Activated CD4-positive, alpha-beta memory T cell treated with anti-CD3 and anti-CD28 coated beads, Interleukin-2, amount 10 ng/mL, durations not matched to agents 7 days and 5 days (primary cell): ENCODE data around the gene KRTAP10-12. TPM values are rescaled to one million over a fixed set of nuclear protein-coding genes. Genes with fewer than 3 reads are reported as not detected.

Source experiments
- CTCF ChIA-PET: fragments of 350-600 bp; sonication (Branson Sonifier 250); formaldehyde crosslinking; loops from one replicate; lab custom pipeline; 2021; ENCODE audit warnings: antibody characterized with exemption, inconsistent platforms; lab: Charles Lee
- POLR2A ChIA-PET: fragments of 350-600 bp; sonication (Branson Sonifier 250); formaldehyde crosslinking; loops from one replicate; lab custom pipeline; 2021; ENCODE audit warnings: antibody characterized with exemption; lab: Charles Lee
- DNase-seq: peaks from one replicate; pipeline ENCODE4 v3.0.0-alpha.2; 2020
- H3K27ac Mint-ChIP-seq: one replicate; pipeline ENCODE4 v1.8.0; 2021; ENCODE audit warnings: mild to moderate bottlenecking, mixed read lengths
- H3K27me3 Mint-ChIP-seq: one replicate; pipeline ENCODE4 v1.8.0; 2021; ENCODE audit warnings: mixed read lengths
- H3K36me3 Mint-ChIP-seq: one replicate; pipeline ENCODE4 v1.8.0; 2021; ENCODE audit warnings: low read depth, mixed read lengths
- H3K4me1 Mint-ChIP-seq: one replicate; pipeline ENCODE4 v1.8.0; 2021; ENCODE audit warnings: mixed read lengths
- H3K4me3 Mint-ChIP-seq: one replicate; pipeline ENCODE4 v1.8.0; 2021; ENCODE audit warnings: mild to moderate bottlenecking, mixed read lengths
- H3K9me3 Mint-ChIP-seq: one replicate; pipeline ENCODE4 v1.8.0; 2021; ENCODE audit warnings: mixed read lengths
- total RNA-seq, 2 experiments: library from RNA; stranded (reverse); gene quantifications; one replicate each; pipeline ENCODE4 v1.2.3, GENCODE V29; 2021

Gene KRTAP10-12
- total RNA-seq, 2 experiments from 2014 or later = not detected

DNA sequence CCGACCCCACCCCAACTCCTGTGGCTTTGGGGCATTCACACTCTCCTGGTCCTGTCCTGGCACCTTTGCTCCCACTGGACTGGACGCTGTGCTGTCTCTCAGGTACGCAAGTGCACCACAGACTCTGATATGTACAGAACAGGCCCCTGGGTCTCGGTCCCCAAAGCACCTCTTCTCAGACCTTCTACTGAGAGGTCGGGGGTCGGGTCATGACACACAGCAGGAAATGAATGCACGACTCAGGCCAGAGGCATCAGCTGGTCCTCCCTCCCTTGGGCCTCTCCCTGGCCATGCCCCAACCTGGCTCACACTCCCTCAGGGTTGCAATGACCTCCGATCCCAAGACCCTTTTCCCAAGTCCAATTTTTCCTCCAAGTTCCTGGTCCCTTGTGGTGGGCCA lies 1.8 kb upstream of the KRTAP10-12 start:
- DNase-seq = no peak
- Mint-ChIP-seq H3K27ac (no peak overlapping the region), H3K4me3 (no peak overlapping the region), H3K9me3 (peaks cover 7% of the 10 kb centered on the region), H3K4me1 (peaks cover 2% of the 10 kb centered on the region), H3K27me3 (peaks cover 66% of the 10 kb centered on the region), H3K36me3 (peaks cover 4% of the 10 kb centered on the region)
- ChIA-PET POLR2A (no interaction called here), CTCF (no interaction called here)

DNA sequence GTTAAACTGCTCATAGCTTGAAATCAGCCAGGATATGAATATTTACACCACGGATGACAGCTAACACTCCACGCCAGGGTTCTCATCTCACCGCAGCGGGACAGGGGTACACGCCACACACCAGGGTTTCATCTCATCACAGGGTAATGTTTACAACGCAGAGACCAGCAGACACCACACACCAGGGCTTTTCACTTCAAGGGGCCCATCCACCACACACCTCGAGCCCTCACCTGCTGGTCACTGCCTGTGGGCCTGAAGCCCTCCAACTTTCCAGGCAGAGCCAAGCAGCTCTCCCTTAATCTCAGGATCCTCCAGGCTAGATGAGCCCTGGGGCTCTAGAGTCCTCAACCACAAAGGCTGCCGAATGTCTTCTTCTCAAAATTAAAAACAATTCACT lies 1.3 kb upstream of the KRTAP10-12 start:
- CTCF ChIA-PET = no interaction called here
- peaks cover 64% of the 10 kb centered on the region for H3K27me3 Mint-ChIP-seq

DNA sequence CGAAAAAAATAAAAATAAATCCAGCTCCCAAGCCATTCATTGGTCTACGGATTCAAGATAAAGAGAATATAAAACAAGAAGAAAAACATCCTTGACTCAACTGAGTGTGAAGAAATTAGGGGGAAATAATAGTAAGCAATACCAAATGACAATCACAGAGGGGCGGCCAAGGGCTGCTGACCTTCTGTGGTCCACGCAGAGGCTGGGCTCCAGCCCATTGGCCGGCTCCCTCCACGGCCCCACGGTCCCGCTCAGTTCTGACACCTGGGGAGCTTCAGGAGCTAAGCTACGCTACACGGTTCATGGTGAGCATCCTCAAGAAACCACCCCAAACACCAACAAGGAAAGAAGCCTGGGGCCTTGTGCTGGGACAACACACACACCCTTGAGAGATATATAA lies 400 bp upstream of the KRTAP10-12 start:
- CTCF ChIA-PET = no interaction called here
- H3K9me3 Mint-ChIP-seq = peaks cover 7% of the 10 kb centered on the region

More for the DNA sequence above, 1.3 kb upstream of the KRTAP10-12 start:
- Mint-ChIP-seq H3K4me3 (no peak overlapping the region), H3K9me3 (peaks cover 7% of the 10 kb centered on the region), H3K36me3 (peaks cover 4% of the 10 kb centered on the region), H3K27ac (no peak overlapping the region), H3K4me1 (peaks cover 2% of the 10 kb centered on the region)
- no peak for DNase-seq
- POLR2A ChIA-PET = no interaction called here

DNA sequence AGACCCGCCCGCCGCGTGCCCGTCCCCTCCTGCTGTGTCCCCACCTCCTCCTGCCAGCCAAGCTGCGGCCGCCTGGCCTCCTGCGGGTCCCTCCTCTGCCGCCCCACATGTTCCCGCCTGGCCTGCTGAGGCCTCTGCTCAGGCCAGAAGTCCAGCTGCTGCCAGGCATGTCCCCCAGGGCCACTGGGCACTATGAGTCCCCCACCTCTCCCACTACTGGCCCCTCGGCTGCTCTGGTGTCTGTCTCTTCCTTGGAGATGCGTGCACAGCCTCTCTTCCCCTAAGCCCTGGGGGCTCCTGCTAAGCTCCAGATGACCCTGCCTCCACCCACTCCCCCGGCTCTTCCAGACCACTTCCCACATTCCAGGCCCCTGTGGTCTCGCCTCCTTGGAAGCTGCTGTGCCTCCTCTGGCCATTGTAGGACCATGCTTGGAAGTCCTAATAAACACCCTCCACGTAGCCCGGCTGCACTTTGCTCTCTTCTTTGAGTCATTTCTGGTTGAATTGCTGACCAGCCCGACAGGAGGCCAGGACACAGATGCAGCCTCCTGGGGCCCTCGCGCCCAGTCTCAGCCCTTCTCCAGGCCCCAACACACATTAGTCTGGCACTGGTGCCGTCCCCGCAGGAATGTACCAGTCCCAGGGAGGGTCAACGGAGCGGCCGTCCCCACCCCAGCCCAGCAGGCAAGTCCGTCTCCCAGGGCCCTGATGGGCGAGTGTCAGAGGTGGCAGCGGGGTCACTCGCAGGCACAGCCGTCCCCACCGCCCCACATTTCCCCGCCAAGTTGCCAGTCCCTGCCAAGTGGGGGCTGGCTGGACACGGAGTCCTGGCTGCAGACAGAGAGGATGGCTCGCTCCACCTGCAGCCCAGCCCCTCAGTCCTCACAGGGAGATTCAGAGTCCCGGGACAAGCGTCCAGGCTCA lies 1.1 kb downstream of the KRTAP10-12 start:
- peaks cover 4% of the 10 kb centered on the region for H3K9me3 Mint-ChIP-seq
- ChIA-PET CTCF (no interaction called here), POLR2A (interaction anchor here (1.1 kb wide), 1 partner anchor 15 kb away, joined by 3 read pairs; no protein-coding TSS in a partner anchor)
- DNase-seq = no peak
- H3K27me3 Mint-ChIP-seq = peaks cover 64% of the 10 kb centered on the region
- no peak overlapping the region for H3K4me3 Mint-ChIP-seq
- peaks cover 4% of the 10 kb centered on the region for H3K36me3 Mint-ChIP-seq
- no peak overlapping the region for H3K27ac Mint-ChIP-seq
- H3K4me1 Mint-ChIP-seq = peaks cover 2% of the 10 kb centered on the region

More for the DNA sequence above, 400 bp upstream of the KRTAP10-12 start:
- Mint-ChIP-seq H3K36me3 (peaks cover 4% of the 10 kb centered on the region), H3K27ac (no peak overlapping the region), H3K4me1 (peaks cover 2% of the 10 kb centered on the region), H3K4me3 (no peak overlapping the region), H3K27me3 (peaks cover 63% of the 10 kb centered on the region)
- POLR2A ChIA-PET = no interaction called here
- no peak for DNase-seq

DNA sequence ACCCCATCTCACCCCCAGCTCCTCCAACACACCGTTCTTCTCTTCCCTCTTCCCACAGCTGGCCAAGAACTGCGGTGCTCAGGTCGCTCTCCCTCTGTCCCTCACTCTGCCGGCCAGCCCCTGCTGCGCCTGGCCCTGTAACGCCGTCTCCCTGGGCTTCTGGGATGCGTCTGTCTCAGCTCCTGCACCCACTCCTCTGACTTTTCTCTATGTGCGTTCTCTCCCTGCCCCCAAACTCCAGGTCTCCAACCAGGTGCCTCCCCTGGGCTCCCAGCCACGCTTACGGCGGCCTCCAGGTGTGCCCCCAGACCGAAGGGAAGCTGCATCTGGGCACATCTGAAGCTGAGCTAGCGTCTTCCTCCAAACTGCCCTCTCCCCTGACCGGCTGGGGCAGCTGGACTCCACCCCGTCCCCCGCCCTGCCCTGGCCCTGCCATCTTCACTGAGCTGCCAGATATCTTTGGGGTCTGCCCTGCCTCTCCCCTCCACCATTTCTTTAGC lies 2.6 kb downstream of the KRTAP10-12 start:
- H3K36me3 Mint-ChIP-seq = no peaks in the 10 kb centered on the region
- ChIA-PET POLR2A (interaction anchor here (1.1 kb wide), 1 partner anchor 14 kb away, joined by 3 read pairs; no protein-coding TSS in a partner anchor), CTCF (no interaction called here)
- no peak for DNase-seq
- H3K27me3 Mint-ChIP-seq = peaks cover 62% of the 10 kb centered on the region
- no peaks in the 10 kb centered on the region for H3K4me1 Mint-ChIP-seq
- no peak overlapping the region for H3K27ac Mint-ChIP-seq
- no peaks in the 10 kb centered on the region for H3K9me3 Mint-ChIP-seq
- no peak overlapping the region for H3K4me3 Mint-ChIP-seq

DNA sequence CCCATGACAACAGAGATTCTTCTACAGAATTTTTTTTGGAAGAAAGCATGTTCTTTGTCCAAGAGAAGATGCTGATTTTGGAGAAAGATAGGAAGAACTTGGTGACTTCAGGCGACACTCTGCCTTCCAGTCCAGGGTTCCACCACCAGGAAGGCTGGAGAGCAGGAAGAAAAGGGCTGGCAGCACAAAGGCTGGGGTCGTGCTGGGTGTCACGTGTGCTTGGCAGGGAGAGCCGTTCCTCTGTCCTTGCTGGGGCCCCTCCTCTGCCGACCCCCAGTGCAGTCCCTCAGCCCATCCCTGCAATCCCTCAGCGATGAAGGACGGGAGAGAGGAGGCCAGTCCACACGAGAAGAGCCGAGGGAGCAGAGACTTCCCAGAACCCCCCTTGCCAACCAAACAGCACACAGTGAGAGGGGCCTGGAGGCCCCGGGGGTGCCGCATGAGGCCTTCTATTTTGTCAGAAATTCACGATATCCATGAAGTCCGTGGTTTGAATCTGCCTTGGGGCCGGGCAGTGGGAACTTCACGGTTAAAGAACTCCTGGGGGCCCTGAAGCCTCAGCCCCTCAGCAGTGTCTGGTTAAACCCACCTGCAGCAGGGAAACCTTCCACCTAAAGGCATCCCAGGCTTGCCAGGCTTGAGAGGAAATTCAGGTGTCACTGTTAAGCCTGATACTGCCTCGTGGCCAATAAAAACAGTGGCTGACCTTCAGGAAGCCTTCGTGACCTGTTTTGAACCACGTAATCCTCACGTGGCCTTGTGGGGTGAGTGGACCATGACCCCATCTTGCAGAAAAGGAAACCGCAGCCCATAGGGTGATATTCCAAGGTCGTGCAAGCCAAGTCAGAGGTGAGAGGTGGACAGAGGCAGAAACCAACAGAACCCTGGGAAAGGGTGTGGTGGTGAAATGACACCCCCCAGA lies 3.4 kb downstream of the KRTAP10-12 start:
- H3K27ac Mint-ChIP-seq = no peak overlapping the region
- ChIA-PET CTCF (no interaction called here), POLR2A (no interaction called here)
- peaks cover 67% of the 10 kb centered on the region for H3K27me3 Mint-ChIP-seq
- H3K36me3 Mint-ChIP-seq = peaks cover 5% of the 10 kb centered on the region
- no peak overlapping the region for H3K4me3 Mint-ChIP-seq
- H3K4me1 Mint-ChIP-seq = no peaks in the 10 kb centered on the region
- no peak for DNase-seq
- peaks cover 2% of the 10 kb centered on the region for H3K9me3 Mint-ChIP-seq

DNA sequence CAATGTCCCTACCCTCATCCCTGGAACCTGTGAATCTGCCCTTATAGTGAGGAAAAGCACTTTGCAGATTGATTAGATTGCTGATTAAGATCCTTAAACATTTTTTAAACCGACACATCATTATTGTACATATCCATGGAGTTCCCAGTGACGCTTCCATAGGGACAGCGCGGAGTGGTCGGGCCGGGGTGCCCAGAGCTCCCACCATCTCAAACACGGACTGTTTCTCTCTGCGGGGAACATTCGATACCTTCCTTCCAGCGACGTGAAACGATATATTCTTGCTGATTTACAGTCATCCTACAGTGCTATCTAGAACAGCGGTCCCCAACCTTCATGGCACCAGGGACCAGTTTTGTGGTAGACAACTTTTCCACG lies 4.0 kb downstream of the KRTAP10-12 start:
- POLR2A ChIA-PET = no interaction called here
- CTCF ChIA-PET = no interaction called here
- no peak overlapping the region for H3K27ac Mint-ChIP-seq
- H3K27me3 Mint-ChIP-seq = peaks cover 67% of the 10 kb centered on the region
- peaks cover 10% of the 10 kb centered on the region for H3K36me3 Mint-ChIP-seq
- no peak for DNase-seq
- H3K4me1 Mint-ChIP-seq = no peaks in the 10 kb centered on the region
- H3K9me3 Mint-ChIP-seq = peaks cover 6% of the 10 kb centered on the region
- H3K4me3 Mint-ChIP-seq = no peak overlapping the region

DNA sequence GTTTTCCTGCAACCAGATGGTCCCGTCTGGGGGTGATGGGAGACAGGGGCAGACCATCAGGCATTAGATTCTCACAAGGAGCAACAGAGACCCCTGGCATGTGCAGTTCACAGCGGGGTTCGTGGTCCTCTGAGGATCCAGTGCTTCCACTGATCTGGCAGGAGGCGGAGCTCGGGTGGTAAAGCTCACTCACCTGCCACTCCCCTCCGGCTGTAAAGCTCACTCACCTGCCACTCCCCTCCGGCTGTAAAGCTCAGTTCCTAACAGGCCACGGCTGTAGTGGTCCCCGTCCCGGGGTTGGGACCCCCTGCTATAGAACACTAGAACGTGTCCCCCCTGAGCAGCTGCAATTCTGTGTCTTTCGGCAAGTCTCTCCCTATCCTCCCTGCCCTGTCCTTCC lies 4.6 kb downstream of the KRTAP10-12 start:
- Mint-ChIP-seq H3K27me3 (peaks cover 67% of the 10 kb centered on the region), H3K27ac (no peak overlapping the region), H3K4me3 (no peak overlapping the region), H3K36me3 (peaks cover 13% of the 10 kb centered on the region), H3K4me1 (no peaks in the 10 kb centered on the region), H3K9me3 (peaks cover 10% of the 10 kb centered on the region)
- DNase-seq = no peak
- POLR2A ChIA-PET = no interaction called here
- CTCF ChIA-PET = no interaction called here

DNA sequence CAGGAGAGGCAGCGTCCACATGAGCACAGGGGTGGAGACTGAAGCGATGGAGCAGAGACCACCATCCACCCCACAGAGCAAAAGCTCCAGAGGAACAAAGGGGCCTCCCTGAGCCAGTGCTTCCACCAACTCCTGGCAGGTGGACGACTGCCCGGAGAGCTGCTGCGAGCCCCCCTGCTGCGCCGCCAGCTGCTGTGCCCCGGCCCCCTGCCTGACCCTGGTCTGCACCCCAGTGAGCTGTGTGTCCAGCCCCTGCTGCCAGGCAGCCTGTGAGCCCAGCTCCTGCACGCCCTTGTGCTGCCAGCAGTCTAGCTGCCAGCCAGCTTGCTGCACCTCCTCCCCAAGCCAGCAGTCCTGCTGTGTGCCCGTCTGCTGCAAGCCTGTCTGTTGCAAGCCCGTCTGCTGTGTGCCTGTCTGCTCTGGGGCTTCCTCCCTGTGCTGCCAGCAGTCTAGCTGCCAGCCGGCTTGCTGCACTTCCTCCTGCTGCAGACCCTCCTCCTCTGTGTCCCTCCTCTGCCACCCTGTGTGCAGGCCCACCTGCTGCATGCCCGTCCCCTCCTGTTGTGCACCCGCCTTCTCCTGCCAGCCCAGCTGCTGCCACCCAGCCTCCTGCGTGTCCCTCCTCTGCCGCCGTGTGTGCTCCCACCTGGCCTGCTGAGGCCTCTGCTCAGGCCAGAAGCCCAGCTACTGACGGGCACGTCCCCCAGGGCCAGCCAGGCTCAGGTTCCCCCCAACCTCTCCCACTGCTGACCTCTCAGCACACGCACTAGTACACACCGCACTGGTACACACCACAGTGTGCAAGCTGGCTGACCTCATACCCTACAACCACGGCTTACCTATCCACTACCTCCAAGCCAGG lies 5.4 kb downstream of the KRTAP10-12 start:
- Mint-ChIP-seq H3K9me3 (peaks cover 10% of the 10 kb centered on the region), H3K4me3 (no peak overlapping the region), H3K4me1 (no peaks in the 10 kb centered on the region), H3K27me3 (peaks cover 67% of the 10 kb centered on the region), H3K27ac (no peak overlapping the region), H3K36me3 (peaks cover 13% of the 10 kb centered on the region)
- ChIA-PET CTCF (no interaction called here), POLR2A (no interaction called here)
- no peak for DNase-seq

DNA sequence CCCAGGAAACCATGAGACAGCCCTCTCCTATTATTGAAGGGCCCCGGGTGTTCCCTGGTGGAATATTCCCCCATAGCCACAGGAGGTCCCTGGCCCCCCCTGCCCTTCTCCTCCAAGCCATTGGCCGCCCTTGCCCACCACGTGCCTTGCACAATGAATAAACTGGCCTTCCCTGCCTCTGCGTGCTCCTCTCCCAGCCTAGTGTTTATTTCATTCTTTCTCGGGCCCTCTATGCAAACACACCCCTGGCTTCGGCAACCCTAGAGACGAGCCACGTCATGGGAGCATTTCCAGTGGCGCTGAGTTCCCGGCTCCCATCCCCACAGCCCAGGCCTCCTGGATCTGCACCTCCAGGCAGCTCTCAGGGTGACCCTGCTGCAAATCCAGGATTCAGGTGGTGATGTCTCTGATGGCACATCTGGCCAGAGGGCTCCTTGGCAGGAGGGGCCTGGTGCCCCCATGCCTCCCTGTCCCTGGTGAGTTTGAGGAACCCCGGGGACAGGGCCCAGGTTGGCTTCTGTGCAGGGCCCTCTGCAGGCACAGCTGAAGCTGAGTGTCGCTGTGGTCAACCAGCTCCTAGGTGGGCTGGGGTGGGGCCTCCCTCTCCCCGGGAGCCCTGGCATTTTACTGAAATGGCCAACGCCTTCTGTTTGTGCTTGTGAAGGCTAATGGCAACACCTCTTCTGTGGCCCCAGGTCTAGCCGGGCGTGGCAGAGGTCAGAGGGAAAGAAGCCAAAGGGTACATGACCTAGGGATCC lies 6.2 kb downstream of the KRTAP10-12 start:
- ChIA-PET CTCF (no interaction called here), POLR2A (no interaction called here)
- Mint-ChIP-seq H3K27me3 (peaks cover 67% of the 10 kb centered on the region), H3K4me1 (no peaks in the 10 kb centered on the region), H3K9me3 (peaks cover 10% of the 10 kb centered on the region), H3K27ac (no peak overlapping the region), H3K36me3 (peaks cover 13% of the 10 kb centered on the region), H3K4me3 (no peak overlapping the region)
- DNase-seq = no peak

DNA sequence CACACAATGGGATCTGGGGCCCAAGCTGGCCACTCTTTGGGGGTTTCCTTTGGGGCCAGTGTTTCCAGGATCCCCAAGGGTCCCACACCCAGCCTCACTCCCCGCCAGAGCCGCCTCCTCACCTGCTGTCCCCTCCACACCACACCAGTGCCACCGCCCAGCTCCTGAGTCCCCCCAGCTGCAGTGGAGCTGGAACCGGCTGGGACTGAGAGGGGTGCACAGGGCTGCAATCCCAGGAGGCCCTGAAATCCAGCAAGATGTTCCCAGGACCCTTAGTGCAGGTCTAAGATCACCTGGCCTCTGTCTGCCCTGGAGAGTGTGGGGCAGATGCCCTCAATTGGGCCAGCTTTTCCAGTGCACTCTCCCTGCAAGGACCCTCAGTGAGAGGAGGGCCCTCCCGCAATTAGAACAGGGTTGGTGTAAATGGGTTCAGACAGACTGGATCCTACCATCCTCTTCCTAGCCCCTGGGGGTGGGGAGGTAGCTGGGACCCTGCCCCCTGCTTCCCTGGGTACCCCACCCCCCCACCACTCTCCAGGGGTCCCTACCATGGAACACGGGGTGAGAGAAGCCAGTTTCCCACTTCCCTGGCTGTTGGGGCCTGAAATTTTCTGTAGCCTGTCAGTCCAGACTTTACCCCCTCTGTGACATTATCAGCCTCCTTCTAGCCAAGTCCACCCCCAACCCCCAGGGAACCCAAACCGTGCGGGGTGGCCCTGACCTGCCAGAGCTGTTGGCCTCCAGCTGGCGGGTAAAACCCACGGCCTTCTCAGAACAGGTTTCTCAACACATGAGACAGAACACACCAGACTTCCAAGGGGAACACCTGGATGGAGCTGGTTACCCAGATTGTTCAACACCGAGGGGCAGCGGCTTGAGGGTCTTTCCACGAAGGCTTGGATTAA lies 7.0 kb downstream of the KRTAP10-12 start:
- H3K27me3 Mint-ChIP-seq = peaks cover 69% of the 10 kb centered on the region
- CTCF ChIA-PET = no interaction called here

More for the DNA sequence above, 7.0 kb downstream of the KRTAP10-12 start:
- no peak overlapping the region for H3K4me3 Mint-ChIP-seq
- H3K36me3 Mint-ChIP-seq = peaks cover 13% of the 10 kb centered on the region
- no peak for DNase-seq
- H3K9me3 Mint-ChIP-seq = peaks cover 10% of the 10 kb centered on the region
- no peak overlapping the region for H3K27ac Mint-ChIP-seq
- POLR2A ChIA-PET = no interaction called here
- H3K4me1 Mint-ChIP-seq = no peaks in the 10 kb centered on the region
